Central memory CD8-positive, alpha-beta T cell (primary cell): ENCODE results near the gene TNFAIP2.
"Not testable (repeated sequence)": the region's sequence is repeated elsewhere in the genome, so short reads cannot be mapped to it uniquely, and the experiment has no call there.

Experiments
- ATAC-seq: fragments of 150-1000 bp; cut with Tn5 transposase; replicated peaks from 2 replicates; pipeline ENCODE4 v1.10.0; 2022; ENCODE audit warnings: mild to moderate bottlenecking, moderate FRiP score, moderate number of reproducible peaks; ENCODE audit not compliant: poor library complexity, severe bottlenecking; ENCODE audit errors: extremely low read depth
- DNase-seq, 2 donors: peaks; one replicate each; pipeline ENCODE4 v3.0.0; 2021; ENCODE audit warnings: low spot score in 2 of 2
- H3K27ac Mint-ChIP-seq: one replicate; pipeline ENCODE4 v1.8.0; 2022; ENCODE audit warnings: low read depth, mild to moderate bottlenecking, moderate library complexity, mixed read lengths
- H3K27me3 Mint-ChIP-seq: one replicate; pipeline ENCODE4 v1.8.0; 2022; ENCODE audit warnings: mixed read lengths
- H3K36me3 Mint-ChIP-seq: one replicate; pipeline ENCODE4 v1.8.0; 2022; ENCODE audit warnings: mild to moderate bottlenecking, moderate library complexity, mixed read lengths; ENCODE audit not compliant: insufficient read depth
- H3K4me1 Mint-ChIP-seq: one replicate; pipeline ENCODE4 v1.8.0; 2022; ENCODE audit warnings: mixed read lengths
- H3K4me3 Mint-ChIP-seq: one replicate; pipeline ENCODE4 v1.8.0; 2022; ENCODE audit warnings: mild to moderate bottlenecking, moderate library complexity, mixed read lengths
- H3K9me3 Mint-ChIP-seq: one replicate; pipeline ENCODE4 v1.8.0; 2022; ENCODE audit warnings: mixed read lengths

Gene TNFAIP2

DNA sequence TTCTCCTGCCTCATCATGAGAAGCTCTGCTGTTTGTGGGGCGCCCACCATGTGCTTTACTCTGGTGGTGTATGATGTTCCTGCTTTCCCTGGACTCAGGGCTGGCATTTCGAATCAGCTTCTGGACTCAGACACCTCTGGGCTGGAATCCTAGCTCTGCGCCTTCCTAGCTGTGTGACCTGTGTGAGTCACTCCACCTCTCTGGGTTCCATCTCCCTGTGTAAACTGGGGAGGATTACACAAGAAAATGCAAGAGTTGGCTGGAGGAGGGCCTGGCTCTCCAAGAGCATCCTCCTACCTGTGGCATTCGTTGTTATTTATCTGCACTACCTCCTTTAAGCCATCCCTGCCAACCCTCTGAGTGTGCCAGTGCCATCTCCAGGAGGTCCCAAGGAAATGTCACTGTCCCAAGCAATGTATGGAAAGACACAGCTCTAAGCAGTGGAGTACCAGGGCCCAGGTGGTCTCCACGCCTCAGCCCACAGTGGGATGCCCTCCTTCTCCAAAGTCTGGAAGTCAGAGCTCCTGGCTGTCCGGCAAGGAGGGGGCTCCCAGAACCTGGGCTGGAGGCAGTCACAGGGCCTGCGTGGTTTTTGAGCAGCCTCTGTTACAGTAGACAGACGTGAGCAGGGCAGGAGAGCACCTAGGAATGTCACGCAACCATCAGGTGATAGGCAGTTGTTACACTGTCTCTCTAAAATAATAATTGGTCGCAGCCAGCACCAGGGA lies 7.3 kb upstream of the TNFAIP2 start:
- DNase-seq, result no peak
- Mint-ChIP-seq H3K9me3 (no peaks in the 10 kb centered on the region), H3K36me3 (peaks cover 1% of the 10 kb centered on the region), H3K4me1 (peaks cover 5% of the 10 kb centered on the region), H3K27me3 (peaks cover 11% of the 10 kb centered on the region), H3K4me3 (no peak overlapping the region), H3K27ac (no peak overlapping the region)
- ATAC-seq, result no peak

DNA sequence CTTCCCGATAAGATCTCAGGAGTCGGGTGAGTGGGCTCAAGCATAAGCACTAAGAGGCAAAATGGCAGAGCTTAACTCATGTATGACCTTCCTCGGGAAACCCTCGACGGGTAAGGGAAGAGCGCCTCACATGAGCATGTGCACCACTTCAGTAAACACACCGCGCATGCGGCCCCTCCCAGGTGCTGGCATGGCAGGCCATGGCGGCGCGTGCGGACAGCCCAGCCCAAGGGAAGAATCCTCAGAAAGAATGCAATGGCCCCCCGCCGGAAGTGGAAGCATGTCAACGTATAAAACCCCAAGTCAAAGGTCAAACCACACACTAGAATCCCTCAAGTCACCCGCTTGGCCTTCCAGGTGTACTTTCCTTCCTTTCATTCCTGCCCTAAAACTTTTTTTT lies 6.6 kb upstream of the TNFAIP2 start:
- H3K27me3 Mint-ChIP-seq, result peaks cover 14% of the 10 kb centered on the region
- no peaks in the 10 kb centered on the region for H3K9me3 Mint-ChIP-seq
- H3K36me3 Mint-ChIP-seq, result peaks cover 1% of the 10 kb centered on the region
- no peak for ATAC-seq
- no peak overlapping the region for H3K27ac Mint-ChIP-seq
- peaks cover 5% of the 10 kb centered on the region for H3K4me1 Mint-ChIP-seq
- no peak for DNase-seq
- H3K4me3 Mint-ChIP-seq, result no peak overlapping the region

DNA sequence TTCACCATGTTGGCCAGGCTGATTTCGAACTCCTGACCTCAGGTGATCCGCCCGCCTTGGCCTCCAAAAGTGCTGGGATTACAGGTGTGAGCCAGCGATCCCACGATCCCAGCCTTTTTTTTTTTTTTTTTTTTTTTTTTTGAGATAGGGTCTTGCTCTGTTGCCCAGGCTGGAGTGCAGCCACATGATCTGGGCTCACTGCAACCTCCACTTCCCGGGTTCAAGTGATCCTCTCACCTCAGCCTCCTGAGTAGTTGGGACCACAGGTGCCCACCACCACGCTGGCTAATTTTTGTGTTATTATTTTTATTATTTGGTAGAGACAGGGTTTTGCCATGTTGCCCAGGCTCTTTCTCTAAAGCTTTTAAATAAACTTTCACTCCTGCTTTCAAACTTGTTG lies 5.8 kb upstream of the TNFAIP2 start:
- ATAC-seq, H3K27ac Mint-ChIP-seq, DNase-seq, H3K9me3 Mint-ChIP-seq, H3K36me3 Mint-ChIP-seq, H3K4me3 Mint-ChIP-seq: not testable (repeated sequence)
- Mint-ChIP-seq H3K4me1 (peaks cover 11% of the 10 kb centered on the region), H3K27me3 (peaks cover 23% of the 10 kb centered on the region)

DNA sequence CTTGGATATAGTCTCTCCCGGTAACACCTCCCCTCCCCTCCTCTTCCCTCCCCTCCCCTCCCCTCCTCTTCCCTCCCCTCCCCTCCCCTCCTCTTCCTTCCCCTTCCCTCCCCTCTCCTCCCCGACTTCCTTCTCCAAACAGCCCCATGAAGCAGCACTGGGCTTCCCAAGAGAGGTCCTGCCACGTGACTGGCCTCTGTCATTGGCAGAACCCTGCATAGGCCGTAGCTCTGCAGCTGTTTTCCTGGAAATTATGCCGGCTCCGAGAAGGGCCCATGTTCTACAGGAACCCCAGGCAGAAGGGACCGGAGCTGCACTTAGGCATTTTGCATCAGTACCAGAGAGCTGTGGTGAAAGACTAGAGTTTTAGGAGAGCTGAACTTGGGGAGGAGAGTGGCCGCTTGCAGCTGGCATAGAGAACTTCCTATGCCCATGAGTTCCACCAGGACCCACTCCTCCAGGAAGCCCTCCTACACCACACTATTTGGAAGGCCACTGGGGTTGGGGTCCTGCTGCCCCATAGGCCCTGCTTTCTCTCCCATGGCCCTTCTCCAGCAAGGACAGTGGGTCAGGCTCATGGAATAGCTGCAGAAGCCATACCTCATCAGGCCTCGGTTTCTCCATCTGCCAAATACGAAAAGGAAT lies 5.1 kb upstream of the TNFAIP2 start:
- Mint-ChIP-seq H3K27me3 (peaks cover 23% of the 10 kb centered on the region), H3K9me3 (no peaks in the 10 kb centered on the region), H3K4me3 (no peak overlapping the region), H3K27ac (no peak overlapping the region), H3K36me3 (peaks cover 1% of the 10 kb centered on the region), H3K4me1 (peaks cover 11% of the 10 kb centered on the region)
- ATAC-seq (no peak), DNase-seq (no peak)

DNA sequence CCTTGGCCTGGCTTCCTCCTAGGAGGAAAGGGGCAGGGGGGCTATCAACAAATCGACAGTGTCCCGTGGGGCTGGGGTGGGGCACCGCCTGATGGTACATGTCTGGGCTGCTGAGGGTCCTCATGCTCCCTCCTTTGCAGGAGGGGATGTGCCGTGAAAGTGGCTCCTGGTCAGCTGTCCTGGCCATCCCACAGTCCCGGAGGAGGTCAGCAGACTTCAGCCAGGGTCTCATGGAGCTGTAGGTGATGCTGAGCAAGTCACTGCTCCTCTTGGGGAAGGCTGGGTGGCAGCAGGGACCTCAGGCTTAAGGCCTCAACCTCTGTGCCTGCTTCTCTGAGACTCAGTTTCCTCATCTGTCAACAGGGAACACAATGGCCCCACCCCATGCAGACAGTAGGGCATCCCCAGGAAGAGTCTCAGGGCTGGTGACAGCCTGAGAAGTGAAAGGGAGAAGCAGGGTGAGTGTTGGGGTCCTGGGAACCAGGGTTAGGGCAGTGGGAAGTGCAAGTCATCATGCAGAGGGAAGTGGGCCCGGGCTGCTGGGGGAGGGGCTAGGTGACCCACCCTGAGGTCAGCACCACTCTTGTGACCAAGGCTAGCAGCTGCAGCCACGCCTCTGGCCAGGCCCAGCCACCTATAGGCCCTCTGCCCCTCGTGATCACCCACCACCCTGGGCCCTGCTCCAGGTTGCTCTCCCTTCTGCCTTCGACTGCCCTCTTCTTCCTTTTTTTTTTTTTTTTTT lies 4.4 kb upstream of the TNFAIP2 start:
- Mint-ChIP-seq H3K4me3 (no peak overlapping the region), H3K36me3 (peaks cover 1% of the 10 kb centered on the region), H3K4me1 (peaks cover 11% of the 10 kb centered on the region), H3K27ac (no peak overlapping the region), H3K27me3 (peaks cover 24% of the 10 kb centered on the region), H3K9me3 (no peaks in the 10 kb centered on the region)
- ATAC-seq, result peak; percentile 32
- DNase-seq, result no peak

DNA sequence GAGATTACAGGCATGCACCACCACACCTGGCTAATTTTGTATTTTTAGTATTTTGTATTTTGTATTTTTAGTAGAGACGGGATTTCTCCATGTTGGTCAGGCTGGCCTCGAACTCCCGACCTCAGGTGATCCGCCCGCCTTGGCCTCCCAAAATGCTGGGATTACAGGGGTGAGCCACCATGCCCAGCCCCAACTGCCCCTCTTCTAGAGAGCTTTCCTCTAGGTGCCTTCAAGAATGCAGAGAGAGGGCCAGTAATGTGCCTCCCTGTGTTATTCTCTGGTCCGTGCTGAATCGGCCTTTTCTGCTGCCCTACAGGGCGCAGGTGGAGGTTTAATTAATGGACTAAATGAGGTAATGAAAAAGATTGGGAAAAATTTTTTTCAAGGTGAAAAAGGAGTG lies 3.7 kb upstream of the TNFAIP2 start:
- H3K36me3 Mint-ChIP-seq, H3K4me3 Mint-ChIP-seq, H3K9me3 Mint-ChIP-seq, H3K27ac Mint-ChIP-seq, ATAC-seq, DNase-seq: not testable (repeated sequence)
- H3K4me1 Mint-ChIP-seq, result peaks cover 16% of the 10 kb centered on the region
- peaks cover 31% of the 10 kb centered on the region for H3K27me3 Mint-ChIP-seq

DNA sequence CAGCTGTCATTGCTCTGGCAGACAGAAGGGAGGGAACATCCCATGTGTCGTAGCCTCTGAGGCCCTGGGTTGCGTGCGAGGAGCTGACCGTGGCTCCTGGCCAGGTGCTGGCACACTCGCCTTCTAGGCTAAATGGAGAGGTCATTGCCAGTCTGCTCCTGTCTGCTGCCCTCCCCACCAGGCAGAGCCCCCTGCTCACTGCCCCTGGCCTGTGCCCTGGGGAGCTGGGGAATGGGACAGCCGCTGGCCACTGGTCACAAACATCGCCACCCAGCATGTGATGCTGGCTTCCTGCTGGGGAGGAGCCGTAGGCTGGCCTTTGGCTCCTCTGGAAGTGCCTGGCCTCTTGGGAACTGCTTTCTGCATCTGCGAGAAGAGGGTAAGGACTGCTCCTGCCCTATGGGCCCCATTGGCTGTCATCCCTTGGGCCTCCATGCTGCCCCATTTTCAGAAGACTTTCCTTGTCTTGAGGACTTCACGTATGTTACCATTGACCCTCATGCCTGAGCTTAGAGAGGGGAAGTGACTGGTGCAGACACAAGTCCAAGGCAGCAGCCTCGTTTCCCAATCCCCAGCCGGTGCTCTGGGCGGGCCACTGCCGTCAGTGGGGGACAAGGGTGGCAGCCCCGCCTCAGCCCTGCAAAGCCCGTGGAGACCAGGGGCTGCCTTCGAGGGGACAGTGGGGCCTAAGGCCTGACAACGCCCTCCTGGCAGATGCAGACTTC lies 2.0 kb upstream of the TNFAIP2 start:
- Mint-ChIP-seq H3K27me3 (peaks cover 32% of the 10 kb centered on the region), H3K9me3 (no peaks in the 10 kb centered on the region), H3K27ac (no peak overlapping the region), H3K36me3 (peaks cover 1% of the 10 kb centered on the region), H3K4me1 (peaks cover 10% of the 10 kb centered on the region), H3K4me3 (peak overlapping the region; percentile 25)
- ATAC-seq, result no peak
- no peak for DNase-seq

DNA sequence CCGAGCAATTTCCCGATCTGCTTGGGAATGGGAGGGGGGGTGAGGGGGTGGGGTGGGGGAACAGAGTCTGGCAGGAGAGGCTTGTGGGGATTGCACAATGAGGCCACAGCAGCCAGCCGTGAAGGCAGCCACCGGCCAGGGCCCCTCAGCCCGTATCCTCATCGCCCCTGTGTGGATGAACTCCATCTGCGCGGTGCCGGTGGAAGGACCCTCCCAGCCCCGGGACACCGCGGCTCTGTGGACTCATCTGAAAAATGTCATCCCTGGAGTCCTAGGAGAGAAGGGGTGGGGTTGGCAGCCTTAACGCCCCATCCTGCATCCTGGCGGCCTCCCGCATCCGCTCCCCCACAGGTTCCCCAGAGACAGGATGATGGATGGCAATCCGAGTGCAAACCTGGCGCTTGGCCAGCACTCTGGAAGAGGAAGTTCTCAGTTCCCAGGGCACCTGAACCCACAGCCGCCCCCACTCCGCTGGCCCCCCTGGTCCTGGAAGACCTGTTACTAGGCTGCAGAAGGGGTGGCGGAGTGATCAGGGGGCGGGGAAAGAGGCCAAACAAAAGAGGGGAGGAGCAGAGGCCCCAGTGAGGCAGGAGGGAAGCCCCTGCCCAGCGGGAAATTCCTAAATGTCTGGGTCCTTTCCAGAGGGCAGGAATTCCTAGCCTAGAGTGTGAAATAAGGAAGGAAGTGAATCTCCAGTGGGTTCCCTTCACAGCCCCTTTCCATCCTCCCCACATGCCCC lies 1.2 kb upstream of the TNFAIP2 start:
- Mint-ChIP-seq H3K9me3 (no peaks in the 10 kb centered on the region), H3K4me1 (peaks cover 10% of the 10 kb centered on the region), H3K4me3 (peak overlapping the region; percentile 47), H3K36me3 (peaks cover 1% of the 10 kb centered on the region), H3K27me3 (peaks cover 32% of the 10 kb centered on the region), H3K27ac (no peak overlapping the region)
- ATAC-seq (no peak), DNase-seq (no peak)

DNA sequence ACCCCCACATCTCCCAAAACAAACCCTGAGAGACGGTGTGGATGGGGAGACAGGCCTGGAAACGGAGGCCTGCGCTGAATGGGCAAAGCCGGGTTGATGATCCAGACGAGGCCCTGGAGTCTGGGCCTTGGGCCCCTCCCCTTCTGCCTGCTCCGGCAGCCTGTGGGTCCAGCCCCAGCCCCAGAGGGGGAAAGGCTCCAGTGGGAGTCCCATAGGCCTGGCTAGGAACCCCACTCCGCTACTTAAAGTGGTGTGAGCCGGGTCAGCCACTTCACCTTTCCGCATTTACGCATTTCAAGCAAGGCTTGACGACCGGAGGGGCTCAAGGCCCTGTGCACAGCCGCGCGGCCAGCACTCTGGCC lies 695 bp upstream of the TNFAIP2 start:
- H3K36me3 Mint-ChIP-seq, result peaks cover 1% of the 10 kb centered on the region
- H3K27me3 Mint-ChIP-seq, result peaks cover 32% of the 10 kb centered on the region
- peak overlapping the region; percentile 18 for H3K4me3 Mint-ChIP-seq
- no peak for ATAC-seq
- H3K4me1 Mint-ChIP-seq, result peaks cover 10% of the 10 kb centered on the region
- H3K9me3 Mint-ChIP-seq, result no peaks in the 10 kb centered on the region
- H3K27ac Mint-ChIP-seq, result no peak overlapping the region
- DNase-seq, result no peak

DNA sequence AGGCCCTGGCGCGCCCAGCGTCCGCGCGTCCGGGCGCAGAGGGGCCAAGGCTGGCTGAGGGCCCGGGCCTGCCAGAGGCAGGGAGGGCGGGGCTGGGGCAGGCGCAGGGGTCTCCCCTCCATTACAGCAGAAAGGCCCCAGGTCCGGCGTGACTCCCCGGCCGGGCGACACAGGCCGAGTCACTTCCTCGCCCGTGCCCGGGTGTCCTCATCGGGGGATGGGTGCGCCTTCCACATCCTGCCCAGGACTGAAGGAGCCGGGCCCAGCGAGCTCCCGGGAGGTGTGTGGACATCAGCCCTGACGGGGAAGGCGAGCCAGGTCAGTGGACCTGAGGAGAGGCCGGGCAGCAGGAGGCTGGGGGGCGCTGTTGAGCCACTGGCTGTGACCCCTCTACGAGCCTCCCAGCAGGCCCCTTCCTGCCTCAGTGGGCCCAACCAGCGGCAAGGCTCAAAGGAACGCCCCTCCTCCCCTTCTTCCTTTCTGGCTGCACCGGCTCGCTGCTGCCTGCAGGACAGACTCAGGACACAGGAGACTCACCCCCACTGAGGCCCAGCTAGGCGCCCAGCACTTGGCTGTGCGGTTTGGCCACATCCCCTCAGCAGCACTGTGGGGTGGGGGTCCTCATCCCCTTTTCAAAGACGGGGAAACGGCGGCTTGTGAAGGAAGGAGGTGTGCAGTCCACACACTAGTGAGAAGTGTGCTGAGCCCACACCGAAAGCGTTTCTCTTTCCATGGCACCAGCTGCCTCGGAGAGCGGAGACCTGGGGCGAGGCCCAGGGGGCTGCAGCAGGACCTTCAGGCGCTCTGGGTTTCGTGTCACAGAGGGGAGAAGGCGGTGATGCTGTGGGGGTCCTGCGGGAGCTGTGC lies 606 bp downstream of the TNFAIP2 start:
- H3K36me3 Mint-ChIP-seq, result peaks cover 3% of the 10 kb centered on the region
- H3K27ac Mint-ChIP-seq, result no peak overlapping the region
- no peaks in the 10 kb centered on the region for H3K9me3 Mint-ChIP-seq
- peaks cover 41% of the 10 kb centered on the region for H3K27me3 Mint-ChIP-seq
- DNase-seq (no peak), ATAC-seq (no peak)
- peaks cover 10% of the 10 kb centered on the region for H3K4me1 Mint-ChIP-seq
- peak overlapping the region; percentile 29 for H3K4me3 Mint-ChIP-seq

DNA sequence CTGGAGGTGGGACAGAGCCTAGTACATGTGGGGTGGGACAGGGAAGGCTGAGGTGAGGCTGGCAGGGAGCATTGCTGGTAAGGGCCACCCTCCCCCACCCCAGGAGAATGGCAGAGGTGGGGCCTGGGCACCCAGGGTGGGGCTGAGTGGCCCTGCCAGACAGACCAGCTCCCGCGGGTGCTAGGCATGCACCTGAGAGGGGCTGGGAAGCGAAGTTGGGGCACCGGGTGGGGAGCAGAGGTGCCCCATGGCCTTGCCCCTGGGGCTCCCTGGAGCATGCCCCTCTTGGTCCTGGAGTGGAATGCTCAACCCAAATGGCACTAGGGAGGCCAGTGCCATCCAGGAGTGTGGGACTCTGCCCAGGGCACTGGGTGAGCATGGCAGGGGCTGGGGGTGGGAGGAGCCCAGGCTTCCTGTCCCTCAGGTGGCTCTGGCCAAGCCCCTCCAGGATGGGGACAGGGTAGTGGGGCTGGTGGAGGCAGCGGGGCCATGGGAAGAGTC lies 1.3 kb downstream of the TNFAIP2 start:
- H3K27me3 Mint-ChIP-seq, result peaks cover 48% of the 10 kb centered on the region
- peaks cover 10% of the 10 kb centered on the region for H3K4me1 Mint-ChIP-seq
- peaks cover 2% of the 10 kb centered on the region for H3K36me3 Mint-ChIP-seq
- no peak overlapping the region for H3K27ac Mint-ChIP-seq
- ATAC-seq (no peak), DNase-seq (no peak)
- H3K4me3 Mint-ChIP-seq, result peak overlapping the region; percentile 29
- no peaks in the 10 kb centered on the region for H3K9me3 Mint-ChIP-seq
